22Rv1 (cell line): ENCODE measurements around the gene CACNA1C.

ENCODE experiments used
- ZFX ChIP-seq: fragments of 450-650 bp; IDR thresholded peaks from 2 replicates; pipeline ENCODE4 v1.6.1; 2017; ENCODE audit warnings: antibody characterized with exemption, borderline replicate concordance
- TF ChIP-seq, protein P1 (sequence below): fragments of 450-650 bp; IDR thresholded peaks from 2 replicates; pipeline ENCODE4 v1.5.1; 2017; ENCODE audit warnings: mild to moderate bottlenecking

DNA sequence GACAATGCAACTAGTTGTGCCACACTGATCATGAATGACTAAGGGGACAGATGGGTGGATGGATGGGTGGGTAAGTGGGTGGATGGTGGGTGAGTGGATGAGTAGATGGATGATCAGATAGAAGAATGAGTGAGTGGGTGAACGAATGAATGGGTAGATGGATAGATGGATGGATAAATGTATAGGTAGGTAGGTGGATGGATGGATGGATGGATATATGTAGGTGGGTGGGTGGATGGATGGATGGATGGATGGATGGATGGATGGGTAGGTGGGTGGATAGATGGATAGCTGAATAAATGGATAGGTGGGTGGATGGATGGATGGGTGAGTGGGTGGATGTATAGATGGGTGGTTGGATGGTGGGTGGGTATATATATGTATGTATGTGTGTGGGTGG lies 393.2 kb downstream of the CACNA1C start:
- TF ChIP-seq, protein P1, sequence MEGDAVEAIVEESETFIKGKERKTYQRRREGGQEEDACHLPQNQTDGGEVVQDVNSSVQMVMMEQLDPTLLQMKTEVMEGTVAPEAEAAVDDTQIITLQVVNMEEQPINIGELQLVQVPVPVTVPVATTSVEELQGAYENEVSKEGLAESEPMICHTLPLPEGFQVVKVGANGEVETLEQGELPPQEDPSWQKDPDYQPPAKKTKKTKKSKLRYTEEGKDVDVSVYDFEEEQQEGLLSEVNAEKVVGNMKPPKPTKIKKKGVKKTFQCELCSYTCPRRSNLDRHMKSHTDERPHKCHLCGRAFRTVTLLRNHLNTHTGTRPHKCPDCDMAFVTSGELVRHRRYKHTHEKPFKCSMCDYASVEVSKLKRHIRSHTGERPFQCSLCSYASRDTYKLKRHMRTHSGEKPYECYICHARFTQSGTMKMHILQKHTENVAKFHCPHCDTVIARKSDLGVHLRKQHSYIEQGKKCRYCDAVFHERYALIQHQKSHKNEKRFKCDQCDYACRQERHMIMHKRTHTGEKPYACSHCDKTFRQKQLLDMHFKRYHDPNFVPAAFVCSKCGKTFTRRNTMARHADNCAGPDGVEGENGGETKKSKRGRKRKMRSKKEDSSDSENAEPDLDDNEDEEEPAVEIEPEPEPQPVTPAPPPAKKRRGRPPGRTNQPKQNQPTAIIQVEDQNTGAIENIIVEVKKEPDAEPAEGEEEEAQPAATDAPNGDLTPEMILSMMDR = no peak
- no peak for TF ChIP-seq ZFX
